ENCODE results near the gene GRIA1. TPM values are rescaled to one million over a fixed set of nuclear protein-coding genes. Genes with fewer than 3 reads are reported as not detected.
"Not testable (repeated sequence)": the region's sequence is repeated elsewhere in the genome, so short reads cannot be mapped to it uniquely, and the experiment has no call there.

Gene GRIA1
- total RNA-seq, 1 experiment from 2014 or later, result not detected

DNA sequence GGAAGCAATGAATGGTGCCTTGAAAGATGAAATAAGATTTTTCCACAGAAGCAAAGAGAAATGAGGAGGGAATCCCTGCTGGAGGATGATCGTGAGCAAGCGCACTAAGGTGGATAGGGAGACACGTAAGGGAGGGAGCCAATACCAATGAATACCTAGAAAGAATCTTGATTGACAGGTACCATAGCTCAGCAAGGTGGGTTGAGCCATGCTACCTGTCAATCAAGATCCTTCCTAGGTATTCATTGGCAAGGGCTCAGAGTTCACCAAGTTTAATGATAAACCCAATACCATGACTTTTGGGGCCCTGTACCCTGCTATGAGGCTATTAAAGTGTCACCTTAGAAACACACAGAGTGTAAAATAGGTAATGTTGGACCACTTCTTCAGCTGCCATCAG is 226.8 kb downstream of the GRIA1 start:
- Histone ChIP-seq H3K27me3 (replicated peaks) (0 out of 2 replicates have a peak, but pooled peaks cover 3% of the 10 kb centered on the region), H3K4me3 (no peak overlapping the region), H3K36me3 (no peaks in the 10 kb centered on the region), H3K4me1 (replicated peaks) (no peaks in the 10 kb centered on the region), H3K9me3 (replicated peaks) (no peaks in the 10 kb centered on the region), H3K27ac (no peak overlapping the region)
- no peak for DNase-seq (ENCODE audit: low read depth in 1 of 2, low spot score in 2 of 2)

- Histone ChIP-seq H3K4me1 (replicated peaks) (no peaks in the 10 kb centered on the region), H3K27me3 (replicated peaks) (0 out of 2 replicates have a peak, but pooled peaks cover 3% of the 10 kb centered on the region), H3K27ac (no peak overlapping the region), H3K4me3 (no peak overlapping the region), H3K36me3 (no peaks in the 10 kb centered on the region), H3K9me3 (replicated peaks) (peaks cover 5% of the 10 kb centered on the region)
- DNase-seq (ENCODE audit: low read depth in 1 of 2, low spot score in 2 of 2), result no peak
Measured at GRCh38 chr5:153718713-153719112, 228.2 kb downstream of the GRIA1 start.

DNA sequence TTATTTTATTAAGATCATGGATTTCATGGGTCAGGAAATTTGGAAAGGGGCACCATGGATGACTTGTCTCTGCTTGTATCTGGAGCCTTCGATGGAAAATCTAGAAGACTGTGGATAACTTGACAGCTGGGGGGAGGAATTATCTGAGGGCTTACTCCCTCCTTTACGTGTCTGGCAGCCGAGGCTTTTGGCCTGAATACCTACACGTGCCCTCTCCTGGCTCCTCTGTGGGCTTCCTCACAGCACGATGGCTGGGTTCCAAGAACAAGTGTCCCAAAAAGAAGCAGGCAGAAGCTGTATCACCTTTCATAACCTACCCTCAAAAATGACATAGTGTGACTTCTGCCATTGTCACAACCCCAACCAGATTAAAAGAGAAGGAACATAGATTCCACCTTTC is 228.9 kb downstream of the GRIA1 start:
- DNase-seq (ENCODE audit: low read depth in 1 of 2, low spot score in 2 of 2), result no peak
- H3K4me1 ChIP-seq (replicated peaks), result no peaks in the 10 kb centered on the region
- no peak overlapping the region for H3K27ac ChIP-seq
- no peaks in the 10 kb centered on the region for H3K36me3 ChIP-seq
- H3K9me3 ChIP-seq (replicated peaks), result peaks cover 5% of the 10 kb centered on the region
- no peak overlapping the region for H3K4me3 ChIP-seq
- H3K27me3 ChIP-seq (replicated peaks), result 0 out of 2 replicates have a peak, but pooled peaks cover 3% of the 10 kb centered on the region

DNA sequence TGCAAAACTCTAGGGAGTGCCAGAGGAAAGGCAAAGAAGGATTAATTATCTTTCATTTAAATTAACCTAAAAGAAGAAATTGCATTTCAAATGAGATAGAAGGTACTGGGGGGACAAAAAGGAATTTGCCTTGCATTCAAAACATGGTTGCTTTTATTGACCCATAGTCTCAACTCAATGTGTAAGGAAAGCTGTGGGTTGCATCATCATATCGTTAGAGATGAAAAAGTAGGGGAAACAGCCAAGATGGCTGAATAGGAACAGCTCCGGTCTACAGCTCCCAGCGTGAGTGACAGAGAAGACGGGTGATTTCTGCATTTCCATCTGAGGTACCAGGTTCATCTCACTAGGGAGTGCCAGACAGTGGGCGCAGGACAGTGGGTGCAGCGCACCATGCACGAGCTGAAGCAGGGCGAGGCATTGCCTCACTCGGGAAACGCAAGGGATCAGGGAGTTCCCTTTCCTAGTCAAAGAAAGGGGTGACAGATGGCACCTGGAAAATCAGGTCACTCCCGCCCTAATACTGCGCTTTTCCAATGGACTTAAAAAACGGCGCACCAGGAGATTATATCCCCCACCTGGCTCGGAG is 232.6 kb downstream of the GRIA1 start:
- H3K27me3 ChIP-seq (replicated peaks); H3K4me3 ChIP-seq; H3K36me3 ChIP-seq; DNase-seq (ENCODE audit: low read depth in 1 of 2, low spot score in 2 of 2); H3K4me1 ChIP-seq (replicated peaks); H3K27ac ChIP-seq; H3K9me3 ChIP-seq (replicated peaks): not testable (repeated sequence)

- DNase-seq (ENCODE audit: low read depth in 1 of 2, low spot score in 2 of 2), result no peak
Measured at GRCh38 chr5:153742060-153742459, 251.6 kb downstream of the GRIA1 start.

DNA sequence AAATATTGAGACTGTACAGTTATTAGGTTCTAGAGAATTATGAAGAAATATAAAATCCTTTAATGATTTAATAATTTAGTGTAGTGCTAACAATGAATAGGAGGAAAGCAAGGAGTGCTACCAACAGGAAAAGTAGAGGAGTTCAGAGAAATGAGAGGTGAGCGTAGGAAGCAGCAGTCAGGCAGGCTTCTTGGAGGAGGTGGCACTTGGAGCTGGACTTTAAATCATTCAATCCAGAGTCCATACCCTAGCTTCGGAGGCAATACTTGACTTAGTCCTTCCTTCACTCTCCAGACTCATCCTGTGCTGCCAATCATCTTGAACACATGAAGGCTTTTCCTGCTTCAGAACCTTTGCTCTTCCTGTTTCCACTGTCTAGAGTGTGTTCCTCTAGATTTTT is 254.3 kb downstream of the GRIA1 start:
- DNase-seq (ENCODE audit: low read depth in 1 of 2, low spot score in 2 of 2), result no peak
- Histone ChIP-seq H3K36me3 (no peaks in the 10 kb centered on the region), H3K27ac (no peak overlapping the region), H3K9me3 (replicated peaks) (no peaks in the 10 kb centered on the region), H3K27me3 (replicated peaks) (no peaks in the 10 kb centered on the region), H3K4me3 (no peak overlapping the region), H3K4me1 (replicated peaks) (no peaks in the 10 kb centered on the region)

More at GRCh38 chr5:153742060-153742459, 251.6 kb downstream of the GRIA1 start:
- H3K9me3 ChIP-seq (replicated peaks), result no peaks in the 10 kb centered on the region
- H3K36me3 ChIP-seq, result no peaks in the 10 kb centered on the region
- 0 out of 2 replicates have a peak, but pooled peaks cover 3% of the 10 kb centered on the region for H3K27me3 ChIP-seq (replicated peaks)
- H3K4me3 ChIP-seq, result no peak overlapping the region
- H3K4me1 ChIP-seq (replicated peaks), result no peaks in the 10 kb centered on the region
- H3K27ac ChIP-seq, result no peak overlapping the region

GRCh38 chr5:153745778-153746395 is 255.4 kb downstream of the GRIA1 start:
- Histone ChIP-seq H3K4me3 (no peak overlapping the region), H3K27me3 (replicated peaks) (no peaks in the 10 kb centered on the region), H3K36me3 (no peaks in the 10 kb centered on the region), H3K27ac (no peak overlapping the region), H3K9me3 (replicated peaks) (no peaks in the 10 kb centered on the region), H3K4me1 (replicated peaks) (no peaks in the 10 kb centered on the region)
- no peak for DNase-seq (ENCODE audit: low read depth in 1 of 2, low spot score in 2 of 2)

DNA sequence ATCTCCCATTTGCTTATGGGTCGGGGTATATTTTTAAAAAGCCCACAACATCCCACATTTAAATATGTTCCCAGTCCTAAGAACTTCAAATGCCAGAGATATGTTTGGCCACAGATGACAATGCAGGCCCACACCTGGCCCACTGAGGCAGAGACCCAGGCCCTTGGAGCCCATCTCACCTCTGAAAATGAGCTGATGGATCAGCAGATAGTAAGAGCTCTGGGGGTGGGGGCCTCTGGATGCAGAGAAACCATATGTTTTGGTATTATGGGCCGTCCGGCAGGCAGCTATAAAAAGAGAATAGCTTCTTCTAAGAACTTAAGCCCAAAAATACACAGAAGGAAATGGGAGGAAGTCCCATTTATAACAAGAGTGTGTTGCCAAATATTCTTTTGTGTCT is 256.0 kb downstream of the GRIA1 start:
- no peaks in the 10 kb centered on the region for H3K9me3 ChIP-seq (replicated peaks)
- no peak overlapping the region for H3K27ac ChIP-seq
- H3K4me3 ChIP-seq, result no peak overlapping the region
- no peaks in the 10 kb centered on the region for H3K36me3 ChIP-seq
- DNase-seq (ENCODE audit: low read depth in 1 of 2, low spot score in 2 of 2), result no peak
- no peaks in the 10 kb centered on the region for H3K4me1 ChIP-seq (replicated peaks)
- no peaks in the 10 kb centered on the region for H3K27me3 ChIP-seq (replicated peaks)

- H3K27ac ChIP-seq, result no peak overlapping the region
- no peaks in the 10 kb centered on the region for H3K4me1 ChIP-seq (replicated peaks)
- no peaks in the 10 kb centered on the region for H3K9me3 ChIP-seq (replicated peaks)
- no peaks in the 10 kb centered on the region for H3K36me3 ChIP-seq
- H3K4me3 ChIP-seq, result no peak overlapping the region
- H3K27me3 ChIP-seq (replicated peaks), result no peaks in the 10 kb centered on the region
- DNase-seq (ENCODE audit: low read depth in 1 of 2, low spot score in 2 of 2), result no peak
Measured at GRCh38 chr5:153748823-153749222, 258.4 kb downstream of the GRIA1 start.

DNA sequence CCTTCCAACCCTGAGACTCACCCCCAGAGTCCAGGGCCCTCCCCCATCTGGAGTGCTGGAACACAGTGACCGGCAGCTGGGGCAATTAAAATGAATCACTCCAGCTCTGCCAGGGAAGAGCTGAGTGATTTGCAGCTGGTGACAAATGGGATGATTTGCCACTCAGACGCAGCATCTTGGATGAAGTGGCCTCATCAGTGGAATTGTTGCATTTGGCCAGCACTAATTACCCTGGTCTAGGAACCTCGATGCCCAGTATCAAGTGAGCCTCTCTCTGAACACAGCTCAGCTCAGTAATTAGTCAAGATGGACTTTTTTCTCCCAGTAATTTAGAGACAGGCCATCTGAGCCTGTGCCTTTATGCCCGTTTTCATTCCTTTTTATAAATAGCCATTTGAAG is 259.5 kb downstream of the GRIA1 start:
- Histone ChIP-seq H3K36me3 (no peaks in the 10 kb centered on the region), H3K4me3 (no peak overlapping the region), H3K9me3 (replicated peaks) (no peaks in the 10 kb centered on the region), H3K4me1 (replicated peaks) (no peaks in the 10 kb centered on the region), H3K27me3 (replicated peaks) (no peaks in the 10 kb centered on the region), H3K27ac (no peak overlapping the region)
- DNase-seq (ENCODE audit: low read depth in 1 of 2, low spot score in 2 of 2), result no peak

GRCh38 chr5:153751251-153751650 is 260.8 kb downstream of the GRIA1 start:
- DNase-seq (ENCODE audit: low read depth in 1 of 2, low spot score in 2 of 2), result no peak
- Histone ChIP-seq H3K27ac (no peak overlapping the region), H3K4me3 (no peak overlapping the region), H3K36me3 (no peaks in the 10 kb centered on the region), H3K4me1 (replicated peaks) (no peaks in the 10 kb centered on the region), H3K9me3 (replicated peaks) (no peaks in the 10 kb centered on the region), H3K27me3 (replicated peaks) (no peaks in the 10 kb centered on the region)

GRCh38 chr5:153752890-153753289 is 262.4 kb downstream of the GRIA1 start:
- H3K27ac ChIP-seq, result no peak overlapping the region

GRCh38 chr5:153753645-153754432 is 263.4 kb downstream of the GRIA1 start:
- H3K9me3 ChIP-seq (replicated peaks), result no peaks in the 10 kb centered on the region
- H3K27me3 ChIP-seq (replicated peaks), result no peaks in the 10 kb centered on the region
- no peaks in the 10 kb centered on the region for H3K4me1 ChIP-seq (replicated peaks)
- no peak for DNase-seq (ENCODE audit: low read depth in 1 of 2, low spot score in 2 of 2)
- no peak overlapping the region for H3K4me3 ChIP-seq
- H3K27ac ChIP-seq, result no peak overlapping the region
- H3K36me3 ChIP-seq, result no peaks in the 10 kb centered on the region

More at GRCh38 chr5:153752890-153753289, 262.4 kb downstream of the GRIA1 start:
- H3K36me3 ChIP-seq, result no peaks in the 10 kb centered on the region
- DNase-seq (ENCODE audit: low read depth in 1 of 2, low spot score in 2 of 2), result no peak
- H3K27me3 ChIP-seq (replicated peaks), result no peaks in the 10 kb centered on the region
- no peaks in the 10 kb centered on the region for H3K9me3 ChIP-seq (replicated peaks)
- H3K4me1 ChIP-seq (replicated peaks), result no peaks in the 10 kb centered on the region
- H3K4me3 ChIP-seq, result no peak overlapping the region

- Histone ChIP-seq H3K36me3 (no peaks in the 10 kb centered on the region), H3K27me3 (replicated peaks) (no peaks in the 10 kb centered on the region), H3K4me3 (no peak overlapping the region), H3K27ac (no peak overlapping the region), H3K9me3 (replicated peaks) (no peaks in the 10 kb centered on the region), H3K4me1 (replicated peaks) (no peaks in the 10 kb centered on the region)
- DNase-seq (ENCODE audit: low read depth in 1 of 2, low spot score in 2 of 2), result no peak
Measured at GRCh38 chr5:153755913-153756500, 265.5 kb downstream of the GRIA1 start.

Data from SJSA1 (cell line).